ENCODE results near the gene KLC1.
A peak's percentile ranks its signal among the peaks of the same experiment; 100 is the strongest.

KLC1 gene

GRCh38 chr14:103706551-103707328 is 77.7 kb downstream of the KLC1 start:
- Mint-ChIP-seq H3K27me3 (no peaks in the 10 kb centered on the region), H3K36me3 (ENCODE audit: low read depth) (peaks cover 53% of the 10 kb centered on the region), H3K27ac (no peak overlapping the region), H3K4me3 (no peak overlapping the region), H3K4me1 (ENCODE audit: low read depth) (no peaks in the 10 kb centered on the region), H3K9me3 (no peaks in the 10 kb centered on the region)

GRCh38 chr14:103707329-103708263 is 78.6 kb downstream of the KLC1 start:
- Mint-ChIP-seq H3K36me3 (ENCODE audit: low read depth) (peaks cover 48% of the 10 kb centered on the region), H3K27me3 (no peaks in the 10 kb centered on the region), H3K9me3 (no peaks in the 10 kb centered on the region), H3K4me1 (ENCODE audit: low read depth) (peaks cover under 1% of the 10 kb centered on the region), H3K27ac (no peak overlapping the region), H3K4me3 (no peak overlapping the region)

- H3K27ac Mint-ChIP-seq: peak overlapping the region; percentile 67
- no peak overlapping the region for H3K4me3 Mint-ChIP-seq
- H3K4me1 Mint-ChIP-seq (ENCODE audit: low read depth): peaks cover 12% of the 10 kb centered on the region
- H3K9me3 Mint-ChIP-seq: no peaks in the 10 kb centered on the region
- H3K36me3 Mint-ChIP-seq (ENCODE audit: low read depth): peaks cover 39% of the 10 kb centered on the region
- no peaks in the 10 kb centered on the region for H3K27me3 Mint-ChIP-seq
Observed at GRCh38 chr14:103708750-103709187, 79.8 kb downstream of the KLC1 start.

- no peaks in the 10 kb centered on the region for H3K27me3 Mint-ChIP-seq
- no peak overlapping the region for H3K27ac Mint-ChIP-seq
- peaks cover 17% of the 10 kb centered on the region for H3K4me1 Mint-ChIP-seq (ENCODE audit: low read depth)
- H3K4me3 Mint-ChIP-seq: no peak overlapping the region
- no peaks in the 10 kb centered on the region for H3K9me3 Mint-ChIP-seq
- H3K36me3 Mint-ChIP-seq (ENCODE audit: low read depth): peaks cover 35% of the 10 kb centered on the region
Observed at GRCh38 chr14:103709814-103710213, 80.8 kb downstream of the KLC1 start.

- no peak overlapping the region for H3K4me3 Mint-ChIP-seq
- peaks cover 28% of the 10 kb centered on the region for H3K36me3 Mint-ChIP-seq (ENCODE audit: low read depth)
- H3K27me3 Mint-ChIP-seq: no peaks in the 10 kb centered on the region
- peaks cover 20% of the 10 kb centered on the region for H3K4me1 Mint-ChIP-seq (ENCODE audit: low read depth)
- H3K27ac Mint-ChIP-seq: no peak overlapping the region
- H3K9me3 Mint-ChIP-seq: no peaks in the 10 kb centered on the region
Observed at GRCh38 chr14:103710771-103711377, 81.9 kb downstream of the KLC1 start.

GRCh38 chr14:103711516-103712431 is 82.8 kb downstream of the KLC1 start:
- peak overlapping the region; percentile 36 for H3K27ac Mint-ChIP-seq
- H3K9me3 Mint-ChIP-seq: no peaks in the 10 kb centered on the region
- H3K27me3 Mint-ChIP-seq: no peaks in the 10 kb centered on the region
- H3K4me1 Mint-ChIP-seq (ENCODE audit: low read depth): peaks cover 23% of the 10 kb centered on the region
- peaks cover 28% of the 10 kb centered on the region for H3K36me3 Mint-ChIP-seq (ENCODE audit: low read depth)
- H3K4me3 Mint-ChIP-seq: no peak overlapping the region

GRCh38 chr14:103712633-103713247 is 83.7 kb downstream of the KLC1 start:
- Mint-ChIP-seq H3K27me3 (no peaks in the 10 kb centered on the region), H3K4me1 (ENCODE audit: low read depth) (peaks cover 31% of the 10 kb centered on the region), H3K36me3 (ENCODE audit: low read depth) (peaks cover 28% of the 10 kb centered on the region), H3K4me3 (peak overlapping the region; percentile 6), H3K27ac (peak overlapping the region; percentile 36), H3K9me3 (no peaks in the 10 kb centered on the region)

GRCh38 chr14:103713304-103714062 is 84.5 kb downstream of the KLC1 start:
- peak overlapping the region; percentile 80 for H3K27ac Mint-ChIP-seq

GRCh38 chr14:103714063-103714724 is 85.2 kb downstream of the KLC1 start:
- Mint-ChIP-seq H3K27ac (peak overlapping the region; percentile 80), H3K4me3 (peak overlapping the region; percentile 87), H3K4me1 (ENCODE audit: low read depth) (peaks cover 40% of the 10 kb centered on the region), H3K27me3 (no peaks in the 10 kb centered on the region), H3K9me3 (no peaks in the 10 kb centered on the region), H3K36me3 (ENCODE audit: low read depth) (peaks cover 18% of the 10 kb centered on the region)

More at GRCh38 chr14:103713304-103714062, 84.5 kb downstream of the KLC1 start:
- Mint-ChIP-seq H3K9me3 (no peaks in the 10 kb centered on the region), H3K27me3 (no peaks in the 10 kb centered on the region), H3K4me3 (peak overlapping the region; percentile 87), H3K36me3 (ENCODE audit: low read depth) (peaks cover 25% of the 10 kb centered on the region), H3K4me1 (ENCODE audit: low read depth) (peaks cover 34% of the 10 kb centered on the region)

- Mint-ChIP-seq H3K27ac (peak within 1 kb of the TSS; percentile 94), H3K4me1 (ENCODE audit: low read depth) (peaks cover 51% of the 10 kb centered on the region), H3K36me3 (ENCODE audit: low read depth) (peaks cover 12% of the 10 kb centered on the region)
Observed at GRCh38 chr14:103715052-103716000, 86.3 kb downstream of the KLC1 start, which contains the start of the genes XRCC3 and ZFYVE21. Gene XRCC3 (minus strand): TSS chr14:103715451. CDS start chr14:103711087, 4,364 bp downstream. Gene ZFYVE21 (plus strand): TSS chr14:103715810. CDS start chr14:103715842, 32 bp downstream.

GRCh38 chr14:103716091-103716801 is 87.2 kb downstream of the KLC1 start:
- no peak overlapping the region for H3K27ac Mint-ChIP-seq
- peak overlapping the region; percentile 87 for H3K4me3 Mint-ChIP-seq
- H3K4me1 Mint-ChIP-seq (ENCODE audit: low read depth): peaks cover 52% of the 10 kb centered on the region

More at GRCh38 chr14:103715052-103716000, 86.3 kb downstream of the KLC1 start, which contains the start of the genes XRCC3 and ZFYVE21:
- Mint-ChIP-seq H3K4me3 (peak within 1 kb of the TSS; percentile 87), H3K9me3 (no peaks in the 10 kb centered on the region), H3K27me3 (no peaks in the 10 kb centered on the region)

More at GRCh38 chr14:103716091-103716801, 87.2 kb downstream of the KLC1 start:
- H3K27me3 Mint-ChIP-seq: no peaks in the 10 kb centered on the region
- peaks cover 7% of the 10 kb centered on the region for H3K36me3 Mint-ChIP-seq (ENCODE audit: low read depth)
- H3K9me3 Mint-ChIP-seq: no peaks in the 10 kb centered on the region
